ENCODE results near the gene THY1. TPM values are rescaled to one million over a fixed set of nuclear protein-coding genes. Genes with fewer than 3 reads are reported as not detected.

THY1 gene
- total RNA-seq, 1 donor from 2014 or later: 19.0 TPM

DNA sequence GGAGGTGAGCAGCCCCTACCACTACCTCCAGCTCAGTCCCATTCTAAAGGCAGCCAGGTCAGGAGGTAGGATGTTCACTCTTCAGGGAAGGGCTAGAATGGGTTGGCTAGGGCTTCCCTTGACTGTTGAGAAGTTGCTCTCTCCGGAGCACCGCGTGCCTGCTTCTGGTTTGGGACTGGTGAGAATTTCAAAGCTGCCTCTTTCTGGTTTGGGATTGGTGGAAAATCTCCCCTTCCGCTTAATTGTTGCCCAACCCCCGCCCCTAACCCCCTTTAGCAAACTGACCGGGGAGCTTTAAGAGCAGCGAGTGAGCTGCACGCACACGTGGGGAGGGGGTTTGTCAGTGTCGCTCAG, 42.2 kb downstream of the THY1 start:
- peaks cover 7% of the 10 kb centered on the region for H3K27me3 Mint-ChIP-seq
- DNase-seq (ENCODE audit: extremely low spot score, unreplicated experiment): no peak
- no peak overlapping the region for H3K4me3 Mint-ChIP-seq
- H3K9me3 Mint-ChIP-seq: no peaks in the 10 kb centered on the region
- TF ChIP-seq, protein P1, sequence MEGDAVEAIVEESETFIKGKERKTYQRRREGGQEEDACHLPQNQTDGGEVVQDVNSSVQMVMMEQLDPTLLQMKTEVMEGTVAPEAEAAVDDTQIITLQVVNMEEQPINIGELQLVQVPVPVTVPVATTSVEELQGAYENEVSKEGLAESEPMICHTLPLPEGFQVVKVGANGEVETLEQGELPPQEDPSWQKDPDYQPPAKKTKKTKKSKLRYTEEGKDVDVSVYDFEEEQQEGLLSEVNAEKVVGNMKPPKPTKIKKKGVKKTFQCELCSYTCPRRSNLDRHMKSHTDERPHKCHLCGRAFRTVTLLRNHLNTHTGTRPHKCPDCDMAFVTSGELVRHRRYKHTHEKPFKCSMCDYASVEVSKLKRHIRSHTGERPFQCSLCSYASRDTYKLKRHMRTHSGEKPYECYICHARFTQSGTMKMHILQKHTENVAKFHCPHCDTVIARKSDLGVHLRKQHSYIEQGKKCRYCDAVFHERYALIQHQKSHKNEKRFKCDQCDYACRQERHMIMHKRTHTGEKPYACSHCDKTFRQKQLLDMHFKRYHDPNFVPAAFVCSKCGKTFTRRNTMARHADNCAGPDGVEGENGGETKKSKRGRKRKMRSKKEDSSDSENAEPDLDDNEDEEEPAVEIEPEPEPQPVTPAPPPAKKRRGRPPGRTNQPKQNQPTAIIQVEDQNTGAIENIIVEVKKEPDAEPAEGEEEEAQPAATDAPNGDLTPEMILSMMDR (conservative IDR thresholded peaks at IDR 0.05): no peak
- H3K27ac Mint-ChIP-seq: no peak overlapping the region
- no peaks in the 10 kb centered on the region for H3K36me3 Mint-ChIP-seq
- H3K4me1 Mint-ChIP-seq (ENCODE audit: unreplicated experiment): peaks cover 18% of the 10 kb centered on the region

DNA sequence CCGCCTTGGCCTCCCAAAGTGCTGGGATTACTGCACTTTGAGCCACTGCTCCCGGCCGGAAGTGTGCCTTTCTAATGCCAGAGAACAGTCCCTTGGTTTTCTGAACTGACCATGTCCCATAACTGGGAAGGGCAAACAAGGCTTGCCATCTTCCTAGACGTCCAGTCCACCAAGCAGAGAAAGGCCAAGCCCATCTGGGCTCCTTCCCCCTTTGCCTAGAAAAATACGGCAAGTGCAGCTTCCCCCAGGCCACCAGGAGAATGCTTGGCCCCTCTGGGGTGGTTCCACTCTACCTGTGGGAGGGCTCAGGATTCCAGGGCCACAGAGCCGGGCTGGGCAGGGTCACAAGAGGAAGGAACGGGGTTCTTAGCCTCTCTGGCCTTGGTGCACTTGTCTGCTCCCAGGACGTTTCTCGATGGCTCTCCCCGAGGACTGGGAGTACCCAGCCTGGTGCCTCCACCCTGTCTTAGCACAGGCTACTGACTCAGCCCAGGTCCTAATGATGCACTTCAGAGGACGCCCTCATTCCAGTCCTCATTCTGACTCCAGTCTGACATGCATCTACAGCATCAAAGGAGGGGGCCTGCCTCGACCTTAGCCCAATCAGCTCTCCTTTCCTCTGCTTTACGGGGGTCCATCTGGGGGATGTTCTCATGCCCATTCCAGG, 42.7 kb downstream of the THY1 start:
- Mint-ChIP-seq H3K9me3 (no peaks in the 10 kb centered on the region), H3K27me3 (peaks cover 7% of the 10 kb centered on the region)
- TF ChIP-seq, protein P1 (conservative IDR thresholded peaks at IDR 0.05): no peak

DNA sequence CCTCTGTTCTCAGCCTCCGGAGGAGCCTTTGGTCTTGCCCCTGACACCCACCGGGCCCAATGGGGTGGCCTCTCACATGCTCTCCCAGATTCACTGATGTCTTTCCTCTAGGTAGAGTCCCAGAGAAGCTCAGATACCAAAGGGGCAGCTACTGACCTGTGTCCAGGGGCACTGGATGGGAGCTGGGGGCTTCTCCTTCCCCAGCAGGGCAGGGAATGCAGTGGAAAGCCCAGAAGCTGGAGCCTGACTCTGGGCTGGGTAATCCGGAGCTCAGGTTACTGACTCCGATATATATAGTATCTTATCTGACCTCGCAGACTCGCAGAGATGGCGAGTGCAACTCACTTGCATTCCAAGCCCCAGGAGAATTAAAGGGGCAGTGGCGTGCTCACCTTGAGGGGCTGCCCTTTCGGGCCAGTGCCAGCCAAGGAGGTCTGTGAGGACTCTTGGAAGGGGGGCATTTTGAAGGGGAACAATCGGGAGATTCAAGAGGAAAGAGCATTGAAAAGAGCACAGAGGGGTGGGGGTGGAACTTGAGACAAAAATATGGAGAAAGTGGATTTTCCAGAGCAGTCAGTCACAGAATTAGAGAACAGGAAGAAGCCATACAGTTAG, 44.0 kb downstream of the THY1 start:
- Mint-ChIP-seq H3K36me3 (no peaks in the 10 kb centered on the region), H3K4me3 (peak overlapping the region; percentile 79), H3K27me3 (peaks cover 7% of the 10 kb centered on the region), H3K27ac (peak overlapping the region; percentile 83), H3K4me1 (ENCODE audit: unreplicated experiment) (peaks cover 25% of the 10 kb centered on the region), H3K9me3 (no peaks in the 10 kb centered on the region)
- peak; percentile 62 for DNase-seq (ENCODE audit: extremely low spot score, unreplicated experiment)
- TF ChIP-seq, protein P1 (conservative IDR thresholded peaks at IDR 0.05): no peak

More for the DNA sequence above, 42.7 kb downstream of the THY1 start:
- H3K27ac Mint-ChIP-seq: no peak overlapping the region
- peak; percentile 49 for DNase-seq (ENCODE audit: extremely low spot score, unreplicated experiment)
- peaks cover 21% of the 10 kb centered on the region for H3K4me1 Mint-ChIP-seq (ENCODE audit: unreplicated experiment)
- H3K36me3 Mint-ChIP-seq: no peaks in the 10 kb centered on the region
- no peak overlapping the region for H3K4me3 Mint-ChIP-seq

DNA sequence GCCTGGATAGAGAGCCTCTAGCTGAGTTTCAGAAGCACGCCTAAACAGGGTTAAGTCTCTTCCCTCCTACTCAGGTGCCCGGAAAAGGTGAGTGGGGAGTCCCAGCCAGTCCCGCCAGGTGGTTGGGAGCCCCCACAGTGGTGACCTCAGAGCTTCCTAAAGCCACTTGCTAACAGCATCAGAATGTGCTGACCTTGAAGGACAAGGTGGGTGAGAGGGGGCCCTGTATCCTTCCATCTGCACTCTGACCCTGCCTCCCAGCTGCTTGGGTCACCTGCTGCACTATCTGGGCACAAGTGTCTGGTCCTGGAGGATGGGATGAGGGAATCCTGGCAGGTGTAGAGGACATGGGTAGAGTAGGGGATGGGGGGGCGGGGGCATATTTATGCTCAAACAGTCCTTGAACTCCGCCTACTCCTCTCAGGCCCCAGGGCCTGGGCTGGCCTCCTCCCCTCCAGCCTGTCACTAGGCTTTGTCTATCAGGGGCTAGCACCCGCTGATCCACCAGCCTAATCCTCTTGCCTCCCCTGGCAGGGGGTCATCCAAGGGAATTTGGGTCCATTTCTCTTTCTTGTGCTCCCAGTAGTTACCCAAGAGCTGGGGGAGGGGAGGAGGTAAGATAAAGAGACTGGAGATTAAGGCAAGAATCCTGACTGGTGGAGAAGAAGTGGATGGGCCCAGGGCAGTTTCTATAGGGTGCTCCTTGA, 44.9 kb downstream of the THY1 start:
- H3K27me3 Mint-ChIP-seq: peaks cover 7% of the 10 kb centered on the region
- no peak overlapping the region for H3K4me3 Mint-ChIP-seq
- DNase-seq (ENCODE audit: extremely low spot score, unreplicated experiment): peak; percentile 58
- TF ChIP-seq, protein P1 (conservative IDR thresholded peaks at IDR 0.05): no peak
- H3K36me3 Mint-ChIP-seq: no peaks in the 10 kb centered on the region
- no peaks in the 10 kb centered on the region for H3K9me3 Mint-ChIP-seq
- H3K27ac Mint-ChIP-seq: no peak overlapping the region
- peaks cover 27% of the 10 kb centered on the region for H3K4me1 Mint-ChIP-seq (ENCODE audit: unreplicated experiment)

DNA sequence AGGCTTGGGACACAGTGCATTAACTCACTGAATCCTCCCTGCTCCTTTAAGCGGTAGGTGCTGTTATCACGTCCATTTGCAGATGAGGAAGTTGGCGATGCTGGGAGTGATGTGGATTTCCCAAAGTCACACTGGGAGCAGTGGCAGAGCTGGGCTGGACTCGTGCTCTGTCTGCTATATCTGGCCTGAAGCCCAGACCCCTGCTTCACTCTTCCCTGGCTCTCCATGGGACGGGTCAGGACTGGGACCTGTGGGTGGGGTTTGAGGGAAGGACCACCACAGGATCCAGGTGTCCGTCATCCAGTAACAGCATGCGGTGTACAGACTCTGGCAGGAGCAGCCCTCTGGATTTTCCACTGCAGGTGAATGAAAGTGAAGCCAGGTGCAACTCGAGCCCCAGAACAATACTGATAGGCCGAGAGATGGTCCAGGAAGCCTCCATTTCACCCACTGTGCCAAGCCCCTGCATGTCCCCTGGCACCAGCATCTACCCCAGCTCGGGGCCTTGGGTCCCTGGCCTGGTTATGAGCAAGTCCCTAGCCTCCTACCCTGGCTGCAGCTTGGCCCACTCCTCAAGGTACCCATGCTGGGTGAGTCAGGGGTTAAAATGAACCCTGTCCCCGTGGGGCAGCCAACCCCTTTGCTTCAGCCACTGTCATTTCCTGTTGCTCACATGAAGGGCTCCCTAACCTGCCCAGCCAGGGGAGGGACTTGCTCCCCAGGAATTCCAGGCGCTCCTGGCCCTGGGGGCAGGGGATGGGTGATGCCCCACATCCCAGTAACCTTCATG, 45.7 kb downstream of the THY1 start:
- DNase-seq (ENCODE audit: extremely low spot score, unreplicated experiment): peak; percentile 50
- Mint-ChIP-seq H3K9me3 (no peaks in the 10 kb centered on the region), H3K27ac (no peak overlapping the region), H3K36me3 (no peaks in the 10 kb centered on the region), H3K4me3 (no peak overlapping the region), H3K4me1 (ENCODE audit: unreplicated experiment) (peaks cover 27% of the 10 kb centered on the region), H3K27me3 (peaks cover 7% of the 10 kb centered on the region)
- TF ChIP-seq, protein P1 (conservative IDR thresholded peaks at IDR 0.05): no peak
